Measurements from ENCODE around the gene CHURC1.

Gene CHURC1

GRCh38 chr14:64935508-64935907 lies 21.3 kb downstream of the CHURC1 start:
- DNase-seq (ENCODE audit: low read depth): no peak
- no peak overlapping the region for H3K4me3 ChIP-seq (ENCODE audit: low read depth, low read length)
- TF ChIP-seq, protein P1, sequence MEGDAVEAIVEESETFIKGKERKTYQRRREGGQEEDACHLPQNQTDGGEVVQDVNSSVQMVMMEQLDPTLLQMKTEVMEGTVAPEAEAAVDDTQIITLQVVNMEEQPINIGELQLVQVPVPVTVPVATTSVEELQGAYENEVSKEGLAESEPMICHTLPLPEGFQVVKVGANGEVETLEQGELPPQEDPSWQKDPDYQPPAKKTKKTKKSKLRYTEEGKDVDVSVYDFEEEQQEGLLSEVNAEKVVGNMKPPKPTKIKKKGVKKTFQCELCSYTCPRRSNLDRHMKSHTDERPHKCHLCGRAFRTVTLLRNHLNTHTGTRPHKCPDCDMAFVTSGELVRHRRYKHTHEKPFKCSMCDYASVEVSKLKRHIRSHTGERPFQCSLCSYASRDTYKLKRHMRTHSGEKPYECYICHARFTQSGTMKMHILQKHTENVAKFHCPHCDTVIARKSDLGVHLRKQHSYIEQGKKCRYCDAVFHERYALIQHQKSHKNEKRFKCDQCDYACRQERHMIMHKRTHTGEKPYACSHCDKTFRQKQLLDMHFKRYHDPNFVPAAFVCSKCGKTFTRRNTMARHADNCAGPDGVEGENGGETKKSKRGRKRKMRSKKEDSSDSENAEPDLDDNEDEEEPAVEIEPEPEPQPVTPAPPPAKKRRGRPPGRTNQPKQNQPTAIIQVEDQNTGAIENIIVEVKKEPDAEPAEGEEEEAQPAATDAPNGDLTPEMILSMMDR (IDR thresholded peaks at IDR 0.05; ENCODE audit: insufficient read depth, low read depth, low read length, missing control alignments): no peak

- TF ChIP-seq, protein P1 (IDR thresholded peaks at IDR 0.05; ENCODE audit: insufficient read depth, low read depth, low read length, missing control alignments): no peak
- H3K4me3 ChIP-seq (ENCODE audit: low read depth, low read length): no peak overlapping the region
- no peak for DNase-seq (ENCODE audit: low read depth)
Observed at GRCh38 chr14:64937171-64937820, 23.0 kb downstream of the CHURC1 start.

DNA sequence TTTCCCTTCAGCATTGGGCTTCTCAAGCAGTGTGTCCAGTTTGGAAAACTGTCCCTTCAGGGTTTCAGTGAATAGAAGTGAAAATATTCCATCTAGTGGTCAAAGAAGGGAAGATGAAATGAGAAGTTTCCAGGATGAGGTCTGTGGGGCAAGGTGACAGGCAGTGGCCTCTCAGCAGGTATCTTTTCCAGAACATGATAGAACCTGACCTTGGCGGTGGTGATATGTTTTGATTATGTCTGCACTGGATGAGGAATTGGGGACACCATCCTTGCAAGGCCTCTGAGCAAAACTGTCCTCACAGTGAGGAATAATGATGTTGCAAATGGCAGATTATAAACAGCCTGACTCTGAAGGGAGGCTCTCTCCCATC lies 23.6 kb downstream of the CHURC1 start:
- no peak for DNase-seq (ENCODE audit: low read depth)
- H3K4me3 ChIP-seq (ENCODE audit: low read depth, low read length): no peak overlapping the region
- TF ChIP-seq, protein P1 (IDR thresholded peaks at IDR 0.05; ENCODE audit: insufficient read depth, low read depth, low read length, missing control alignments): no peak

- no peak overlapping the region for H3K4me3 ChIP-seq (ENCODE audit: low read depth, low read length)
- TF ChIP-seq, protein P1 (IDR thresholded peaks at IDR 0.05; ENCODE audit: insufficient read depth, low read depth, low read length, missing control alignments): no peak
- DNase-seq (ENCODE audit: low read depth): no peak
Observed at GRCh38 chr14:64938972-64939816, 24.9 kb downstream of the CHURC1 start.

- TF ChIP-seq, protein P1 (IDR thresholded peaks at IDR 0.05; ENCODE audit: insufficient read depth, low read depth, low read length, missing control alignments): no peak
- H3K4me3 ChIP-seq (ENCODE audit: low read depth, low read length): no peak overlapping the region
Observed at GRCh38 chr14:64939817-64940190, 25.5 kb downstream of the CHURC1 start.

DNA sequence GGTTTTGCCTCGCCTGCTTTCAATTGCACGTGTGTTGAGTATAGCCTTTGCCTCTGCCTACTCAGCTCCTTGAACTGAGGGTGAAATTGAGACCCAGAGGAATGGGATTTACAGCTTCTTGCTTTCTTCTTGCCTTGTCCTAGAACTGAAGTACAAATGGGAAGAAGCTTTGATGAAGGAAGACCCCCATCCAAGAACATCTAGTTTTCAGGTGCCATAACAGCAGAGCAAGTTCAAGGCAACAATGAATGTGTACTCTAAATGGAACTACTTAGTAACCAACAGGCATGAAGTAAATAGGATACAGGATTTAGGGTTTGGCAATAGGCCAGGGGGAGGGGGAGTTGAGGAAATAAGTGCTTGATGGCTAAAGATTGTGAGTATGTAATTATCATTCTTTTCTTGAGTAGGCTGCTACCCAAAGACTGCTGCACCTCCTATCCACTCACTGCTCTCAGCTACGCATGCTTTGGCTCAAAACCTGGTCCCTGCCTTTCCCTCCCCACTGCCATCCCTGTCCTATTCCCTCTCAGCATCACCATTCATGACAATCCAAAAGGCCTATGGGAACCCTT lies 26.2 kb downstream of the CHURC1 start:
- DNase-seq (ENCODE audit: low read depth): no peak
- TF ChIP-seq, protein P1 (IDR thresholded peaks at IDR 0.05; ENCODE audit: insufficient read depth, low read depth, low read length, missing control alignments): no peak

More at GRCh38 chr14:64939817-64940190, 25.5 kb downstream of the CHURC1 start:
- DNase-seq (ENCODE audit: low read depth): no peak

More for the DNA sequence above, 26.2 kb downstream of the CHURC1 start:
- no peak overlapping the region for H3K4me3 ChIP-seq (ENCODE audit: low read depth, low read length)

Data from GM12865 (cell line).